MCF 10A (cell line): ENCODE data around the gene NOL7. TPM values are rescaled to one million over a fixed set of nuclear protein-coding genes. Genes with fewer than 3 reads are reported as not detected.

ENCODE experiments used
- BruUV-seq: library from RNA; stranded (reverse); fragments of 400-500 nt; replicated peaks from 2 replicates; lab custom pipeline; 2021; lab: Mats Ljungman, UMichigan
- CTCF ChIA-PET: fragments of 300-600 bp; sonication (Branson Sonifier 250); formaldehyde crosslinking; extraction: SDS; loops from one replicate; lab custom pipeline; 2021; ENCODE audit warnings: antibody characterized with exemption, inconsistent platforms; lab: Yijun Ruan, JAX
- POLR2A ChIA-PET: fragments of 300-600, 350-650 bp; sonication (Branson Sonifier 250); formaldehyde crosslinking; extraction: SDS; loops from one replicate; lab custom pipeline; 2020; ENCODE audit warnings: antibody characterized with exemption, inconsistent platforms; lab: Yijun Ruan, JAX
- DNase-seq: peaks from one replicate; pipeline ENCODE4 v3.0.0-alpha.2; 2018; ENCODE audit not compliant: unreplicated experiment
- H3K27ac Mint-ChIP-seq: one replicate; pipeline ENCODE4 v1.8.0; 2022; ENCODE audit warnings: mild to moderate bottlenecking, low read depth, mixed read lengths; ENCODE audit not compliant: unreplicated experiment
- H3K27me3 Mint-ChIP-seq: one replicate; pipeline ENCODE4 v1.8.0; 2022; ENCODE audit warnings: mixed read lengths; ENCODE audit not compliant: insufficient read depth, unreplicated experiment
- H3K36me3 Mint-ChIP-seq: one replicate; pipeline ENCODE4 v1.8.0; 2022; ENCODE audit warnings: mild to moderate bottlenecking, moderate library complexity, mixed read lengths; ENCODE audit not compliant: insufficient read depth, unreplicated experiment
- H3K4me1 Mint-ChIP-seq: one replicate; pipeline ENCODE4 v1.8.0; 2022; ENCODE audit warnings: mixed read lengths; ENCODE audit not compliant: insufficient read depth, unreplicated experiment
- H3K4me3 Mint-ChIP-seq: one replicate; pipeline ENCODE4 v1.8.0; 2022; ENCODE audit warnings: mild to moderate bottlenecking, moderate library complexity, mixed read lengths; ENCODE audit not compliant: unreplicated experiment
- H3K9me3 Mint-ChIP-seq: one replicate; pipeline ENCODE4 v1.8.0; 2022; ENCODE audit warnings: mixed read lengths; ENCODE audit not compliant: unreplicated experiment
- CTCF ChIP-seq: fragments of 200-600 bp; IDR thresholded peaks from one replicate; pipeline ENCODE4 v1.8.0; 2022; ENCODE audit warnings: antibody characterized with exemption, mild to moderate bottlenecking; ENCODE audit not compliant: unreplicated experiment
- intact Hi-C: fragments of 100-400 bp; cut with micrococcal nuclease; formaldehyde crosslinking; loops from 2 replicates; pipeline ENCODE4 v1.14.1; 2022
- total RNA-seq: library from RNA; stranded (reverse); gene quantifications from 2 replicates; pipeline ENCODE4 v1.2.3, GENCODE V29; 2022

The NOL7 gene
- total RNA-seq, 1 experiment from 2014 or later: 98.5 TPM

GRCh38 chr6:13574149-13574570 lies 41.0 kb upstream of the NOL7 start:
- H3K27ac Mint-ChIP-seq: peak overlapping the region; percentile 84
- H3K36me3 Mint-ChIP-seq: peaks cover 8% of the 10 kb centered on the region
- no TSS peak for BruUV-seq
- POLR2A ChIA-PET: interaction anchor here (0.6 to 3.7 kb wide), 31 partner anchors 10 to 1185 kb away, joined by 3 to 85 read pairs (median 5); partner anchors contain the start of genes GFOD1, NOL7, RANBP9 and TBC1D7
- peak overlapping the region; percentile 94 for H3K4me3 Mint-ChIP-seq
- DNase-seq: peak; percentile 94
- no peaks in the 10 kb centered on the region for H3K27me3 Mint-ChIP-seq
- CTCF ChIA-PET: interaction anchor here (0.6 to 3.2 kb wide), 26 partner anchors 8 to 385 kb away, joined by 3 to 23 read pairs (median 5); partner anchors contain the start of genes GFOD1 and NOL7
- intact Hi-C loops: loop anchor here (1.0 to 2.0 kb wide), 2 partner anchors 41 to 87 kb away; partner anchors contain the start of genes GFOD1 and NOL7
- peak; percentile 40 for TF ChIP-seq CTCF
- H3K4me1 Mint-ChIP-seq: peaks cover 5% of the 10 kb centered on the region
- no peaks in the 10 kb centered on the region for H3K9me3 Mint-ChIP-seq

- peaks cover 8% of the 10 kb centered on the region for H3K36me3 Mint-ChIP-seq
- peak within 1 kb of the TSS; percentile 94 for H3K4me3 Mint-ChIP-seq
- H3K4me1 Mint-ChIP-seq: peaks cover 5% of the 10 kb centered on the region
- no peaks in the 10 kb centered on the region for H3K9me3 Mint-ChIP-seq
- peak; percentile 88 for DNase-seq
- ChIA-PET POLR2A (interaction anchor here (0.6 to 3.7 kb wide), 39 partner anchors 10 to 1186 kb away, joined by 3 to 85 read pairs (median 4); partner anchors contain the start of genes GFOD1, NOL7, RANBP9 and TBC1D7), CTCF (interaction anchor here (0.6 to 3.2 kb wide), 43 partner anchors 9 to 929 kb away, joined by 3 to 23 read pairs (median 4); partner anchors contain the start of genes GFOD1 and NOL7)
- no TSS peak for BruUV-seq
- no peak for TF ChIP-seq CTCF
- intact Hi-C loops: loop anchor here (1.0 to 2.0 kb wide), 4 partner anchors 41 to 238 kb away; partner anchors contain the start of genes GFOD1 and NOL7
- peak within 1 kb of the TSS; percentile 84 for H3K27ac Mint-ChIP-seq
- H3K27me3 Mint-ChIP-seq: no peaks in the 10 kb centered on the region
Measured at GRCh38 chr6:13574571-13575376, 40.4 kb upstream of the NOL7 start, which contains the start of gene SIRT5. SIRT5 (plus strand) TSS chr6:13574601; CDS start chr6:13584111, 9,510 bp downstream.

DNA sequence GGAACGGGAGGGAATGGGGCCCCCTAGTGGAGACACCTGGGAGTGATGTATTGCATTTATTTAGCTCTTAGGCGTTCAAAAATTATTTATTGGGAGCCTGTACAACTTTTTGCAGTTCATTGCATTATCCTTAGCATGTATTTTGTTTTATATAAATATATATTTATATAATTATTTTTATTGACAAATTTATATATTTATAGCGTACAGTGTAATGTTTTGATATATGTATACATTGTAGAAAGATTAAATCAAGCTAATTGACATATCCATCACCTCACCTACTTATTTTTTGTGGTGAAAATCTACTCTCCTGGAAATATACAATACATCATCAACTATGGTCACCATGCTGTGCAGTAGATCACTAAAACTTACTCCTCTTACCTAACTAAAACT lies 39.8 kb upstream of the NOL7 start:
- ChIA-PET CTCF (interaction anchor here (0.6 to 3.2 kb wide), 32 partner anchors 9 to 928 kb away, joined by 3 to 23 read pairs (median 4); partner anchors contain the start of genes GFOD1 and NOL7), POLR2A (interaction anchor here (0.6 to 3.7 kb wide), 32 partner anchors 9 to 757 kb away, joined by 3 to 85 read pairs (median 4); partner anchors contain the start of genes GFOD1, NOL7, RANBP9 and TBC1D7)
- peak; percentile 80 for TF ChIP-seq CTCF
- H3K4me1 Mint-ChIP-seq: peaks cover 5% of the 10 kb centered on the region
- no TSS peak for BruUV-seq
- intact Hi-C loops: loop anchor here (1.0 to 2.0 kb wide), 3 partner anchors 89 to 239 kb away; partner anchors contain the start of gene GFOD1
- no peaks in the 10 kb centered on the region for H3K27me3 Mint-ChIP-seq
- peaks cover 8% of the 10 kb centered on the region for H3K36me3 Mint-ChIP-seq
- peak overlapping the region; percentile 94 for H3K4me3 Mint-ChIP-seq
- H3K27ac Mint-ChIP-seq: peak overlapping the region; percentile 84
- H3K9me3 Mint-ChIP-seq: no peaks in the 10 kb centered on the region
- DNase-seq: no peak
